NCI-H2081 treated with DMSO at 0.1 percent for 48 hours (cell line): ENCODE measurements around the gene JAML.

Experiments
- DNase-seq: peaks from one replicate; lab custom pipeline; 2025; lab: John Stamatoyannopoulos, UW

The JAML gene

GRCh38 chr11:118224511-118225188 lies at the start of gene JAML:
TSS of gene JAML (minus strand) at chr11:118225011. CDS start at chr11:118214866, 10,145 bp downstream.
- no peak for DNase-seq

- DNase-seq = no peak
These were observed 49.4 kb upstream of the JAML start for GRCh38 chr11:118274186-118274585.

GRCh38 chr11:118272001-118272400 lies 47.2 kb upstream of the JAML start:
- DNase-seq = no peak

- no peak for DNase-seq
These were observed 42.7 kb upstream of the JAML start for GRCh38 chr11:118267486-118267885.

GRCh38 chr11:118265954-118266353 lies 41.1 kb upstream of the JAML start:
- no peak for DNase-seq

- DNase-seq = no peak
These were observed 40.0 kb upstream of the JAML start for GRCh38 chr11:118264569-118265465.

- DNase-seq = peak; percentile 24
These were observed 39.1 kb upstream of the JAML start, which contains the start of gene MPZL2 for GRCh38 chr11:118263695-118264568. TSS of gene MPZL2 (minus strand) at chr11:118264297. CDS start at chr11:118264153, 144 bp downstream.

- no peak for DNase-seq
These were observed 38.3 kb upstream of the JAML start for GRCh38 chr11:118263112-118263511.

- DNase-seq = no peak
These were observed 35.5 kb upstream of the JAML start for GRCh38 chr11:118260353-118260752.

GRCh38 chr11:118259138-118259537 lies 34.3 kb upstream of the JAML start:
- no peak for DNase-seq

GRCh38 chr11:118258410-118258809 lies 33.6 kb upstream of the JAML start:
- DNase-seq = no peak

GRCh38 chr11:118252688-118253087 lies 27.9 kb upstream of the JAML start:
- DNase-seq = no peak

- peak; percentile 94 for DNase-seq
These were observed 27.2 kb upstream of the JAML start, which contains the start of gene MPZL3 for GRCh38 chr11:118251858-118252652. TSS of gene MPZL3 (minus strand) at chr11:118252365. CDS start at chr11:118252294, 71 bp downstream.

GRCh38 chr11:118247041-118247440 lies 22.2 kb upstream of the JAML start:
- no peak for DNase-seq

- DNase-seq = no peak
These were observed 21.2 kb upstream of the JAML start for GRCh38 chr11:118245936-118246562.

GRCh38 chr11:118243993-118244762 lies 19.4 kb upstream of the JAML start:
- no peak for DNase-seq

- no peak for DNase-seq
These were observed 18.4 kb upstream of the JAML start for GRCh38 chr11:118243161-118243560.

- no peak for DNase-seq
These were observed 16.9 kb upstream of the JAML start for GRCh38 chr11:118241764-118242098.

GRCh38 chr11:118240999-118241763 lies 16.4 kb upstream of the JAML start:
- DNase-seq = no peak
